Endothelial cell of umbilical vein (primary cell): ENCODE data around the gene CRHR2. TPM values are rescaled to one million over a fixed set of nuclear protein-coding genes. Genes with fewer than 3 reads are reported as not detected.

Experiments used
- BruUV-seq: library from RNA; stranded (reverse); fragments of 400-500 nt; replicated peaks from 2 replicates; lab custom pipeline; 2021; lab: Mats Ljungman, UMichigan
- CTCF ChIA-PET: fragments of 300-600, 350-600 bp; sonication (Branson Sonifier 250); formaldehyde crosslinking; loops from one replicate; lab custom pipeline; 2021; ENCODE audit warnings: antibody characterized with exemption, inconsistent platforms; lab: Charles Lee
- POLR2A ChIA-PET: fragments of 300-600, 350-600 bp; sonication (Branson Sonifier 250); formaldehyde crosslinking; loops from one replicate; lab custom pipeline; 2021; ENCODE audit warnings: antibody characterized with exemption, inconsistent platforms; lab: Charles Lee
- DNase-seq: peaks from one replicate; pipeline ENCODE4 v3.0.0-alpha.2; 2011; ENCODE audit warnings: low read depth, low spot score
- FAIRE-seq: peaks from 2 replicates; lab custom pipeline; 2011; peaks lifted over from hg19 to GRCh38; lab: Jason Lieb, UNC
- H2AFZ ChIP-seq: 2 replicates; pipeline ENCODE4 v1.6.0; 2012; ENCODE audit warnings: low read depth, low read length, control low read depth, inconsistent platforms
- H3K27ac ChIP-seq: 2 replicates; pipeline ENCODE4 v1.5.1; 2011; ENCODE audit warnings: low read depth, mild to moderate bottlenecking, control low read depth, low read length, moderate library complexity; ENCODE audit not compliant: insufficient read depth
- H3K27me3 ChIP-seq, 2 experiments: 2 replicates each; pipeline versions ENCODE4 v1.6.0 to v1.6.1; 2011; ENCODE audit warnings: low read length in 2 of 2, mixed read lengths in 1 of 2; ENCODE audit not compliant: control insufficient read depth in 2 of 2, insufficient read depth in 2 of 2
- H3K36me3 ChIP-seq, 2 experiments: 2 replicates in 1 of 2; 3 replicates in 1 of 2; pipeline ENCODE4 v1.5.1; 2011; ENCODE audit warnings: low read length in 2 of 2, mild to moderate bottlenecking in 1 of 2, moderate library complexity in 1 of 2; ENCODE audit not compliant: control insufficient read depth in 2 of 2, insufficient read depth in 2 of 2; ENCODE audit errors: extremely low read depth in 1 of 2
- H3K4me1 ChIP-seq: 3 replicates; pipeline ENCODE4 v1.5.1; 2011; ENCODE audit warnings: mild to moderate bottlenecking, low read length; ENCODE audit not compliant: control insufficient read depth, insufficient read depth; ENCODE audit errors: extremely low read depth
- H3K4me2 ChIP-seq: 2 replicates; pipeline ENCODE4 v1.6.1; 2011; ENCODE audit warnings: low read length, control low read depth, mixed read lengths; ENCODE audit not compliant: insufficient read depth
- H3K4me3 ChIP-seq, 3 experiments: fragments of 200-600 bp in 1 of 3; sonication (generic), shearing (Covaris generic) in 1 of 3; replicated peaks in 1 of 3; 2 replicates each; pipeline ENCODE4 v1.5.1; 2011 to 2016; ENCODE audit warnings: control low read depth in 3 of 3, low read length in 3 of 3, mild to moderate bottlenecking in 2 of 3, inconsistent platforms in 1 of 3, low read depth in 1 of 3, moderate library complexity in 1 of 3; ENCODE audit not compliant: insufficient read depth in 1 of 3
- H3K79me2 ChIP-seq: 2 replicates; pipeline ENCODE4 v1.6.0; 2012; ENCODE audit warnings: low read length, inconsistent platforms; ENCODE audit not compliant: control insufficient read depth, insufficient read depth
- H3K9ac ChIP-seq: replicated peaks from 2 replicates; pipeline ENCODE3; 2011; ENCODE audit warnings: low read length, control low read depth; ENCODE audit not compliant: insufficient read depth; ENCODE audit errors: extremely low read depth
- H3K9me1 ChIP-seq: replicated peaks from 3 replicates; pipeline ENCODE4 v1.6.0; 2011; ENCODE audit warnings: mild to moderate bottlenecking, low read length; ENCODE audit not compliant: control insufficient read depth, insufficient read depth; ENCODE audit errors: extremely low read depth
- H3K9me3 ChIP-seq: replicated peaks from 2 replicates; pipeline ENCODE4 v1.5.1; 2012; ENCODE audit warnings: low read length, inconsistent platforms; ENCODE audit not compliant: control insufficient read depth, insufficient read depth
- H4K20me1 ChIP-seq: replicated peaks from 2 replicates; pipeline ENCODE3; 2011; ENCODE audit warnings: mild to moderate bottlenecking, low read length; ENCODE audit not compliant: control insufficient read depth, insufficient read depth; ENCODE audit errors: extremely low read depth
- EZH2 ChIP-seq: IDR thresholded peaks from 2 replicates; pipeline ENCODE4 v1.6.1; 2012; ENCODE audit warnings: borderline replicate concordance, low read depth, mild to moderate bottlenecking, moderate library complexity, low read length, inconsistent platforms; ENCODE audit not compliant: severe bottlenecking
- FOS ChIP-seq: IDR thresholded peaks from 2 replicates; pipeline ENCODE4 v1.6.1; 2011; ENCODE audit warnings: mild to moderate bottlenecking, low read length, moderate library complexity, borderline replicate concordance; ENCODE audit not compliant: insufficient read depth
- GATA2 ChIP-seq: IDR thresholded peaks from 2 replicates; pipeline ENCODE4 v1.7.0; 2011; ENCODE audit warnings: low read depth, mild to moderate bottlenecking, moderate library complexity, mixed read lengths, low read length; ENCODE audit not compliant: insufficient read length, insufficient read depth
- JUN ChIP-seq: IDR thresholded peaks from 2 replicates; pipeline ENCODE4 v1.6.1; 2011; ENCODE audit warnings: borderline replicate concordance, low read depth; ENCODE audit not compliant: insufficient read length, insufficient read depth
- MYC ChIP-seq: IDR thresholded peaks from one replicate; pipeline ENCODE4 v1.6.1; 2011; ENCODE audit warnings: mild to moderate bottlenecking, low read depth, low read length
- POLR2A ChIP-seq: IDR thresholded peaks from 2 replicates; pipeline ENCODE4 v1.6.1; 2012; ENCODE audit warnings: low read depth, mild to moderate bottlenecking, control low read depth, low read length
- POLR2AphosphoS5 ChIP-seq: IDR thresholded peaks from 2 replicates; pipeline ENCODE4 v1.6.1; 2012; ENCODE audit warnings: low read depth, mild to moderate bottlenecking, control low read depth, low read length, moderate library complexity; ENCODE audit not compliant: insufficient read depth
- dilution Hi-C: fragments of 300-500 bp; cut with MboI; formaldehyde crosslinking; loops from one replicate; pipeline ENCODE4 v1.15.0; 2019; ENCODE audit warnings: low sequenced_read_pairs; ENCODE audit not compliant: extremely low pct_ligation_motif_present
- intact Hi-C: fragments of 100-400 bp; cut with micrococcal nuclease; formaldehyde crosslinking; loops from one replicate; pipeline ENCODE4 v1.10.0; 2022
- polyA plus RNA-seq, 4 experiments: library from polyadenylated mRNA; depleted of rRNA in 3 of 4; stranded (reverse) in 3 of 4; unstranded in 1 of 4; fragments of >200 nt; gene quantifications; 2 replicates each; pipeline versions ENCODE4 v1.2.1 to v1.2.3, GENCODE V29; 2011 to 2012; ENCODE audit warnings: missing spikeins in 1 of 4
- total RNA-seq: library from RNA; stranded (reverse); gene quantifications from 2 replicates; pipeline ENCODE4 v1.2.3, GENCODE V29; 2021
- TF ChIP-seq, protein P1 (sequence below), 2 donors: IDR thresholded peaks; 1 replicate in 1 of 2; 2 replicates in 1 of 2; pipeline ENCODE4 v1.5.1; 2011; ENCODE audit warnings: low read length in 2 of 2, mild to moderate bottlenecking in 2 of 2, moderate library complexity in 2 of 2, control low read depth in 1 of 2, inconsistent platforms in 1 of 2, low read depth in 1 of 2; ENCODE audit not compliant: insufficient read depth in 1 of 2; ENCODE audit errors: extremely low read depth in 1 of 2
- TF ChIP-seq, protein P2 (sequence below): IDR thresholded peaks from 2 replicates; pipeline ENCODE4 v1.6.1; 2011; ENCODE audit not compliant: insufficient read depth, insufficient read length

CRHR2 gene
- total and polyA plus RNA-seq, 2 donors (not counting 3 experiments of a cell fraction or from before 2014, with no cell fraction given) = not detected

DNA sequence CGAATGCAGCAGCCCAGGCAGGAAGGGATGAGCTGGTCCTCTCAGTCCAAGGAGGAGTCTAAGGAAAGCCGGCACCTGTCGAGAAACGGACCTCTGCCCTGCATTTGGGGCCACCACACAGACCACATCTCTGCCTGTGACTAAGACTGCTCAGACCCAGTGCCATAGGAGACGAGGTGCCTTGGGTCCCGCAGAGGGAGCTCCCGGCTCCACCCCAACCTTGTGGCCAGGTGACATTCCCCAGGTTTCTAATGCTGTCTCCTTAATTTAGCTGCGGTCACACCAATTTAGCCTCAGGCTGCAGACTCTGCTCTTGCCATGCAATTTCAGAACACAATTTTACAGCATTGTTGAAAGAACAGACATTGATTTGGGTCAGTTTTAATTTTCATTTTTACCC, 22.8 kb upstream of the CRHR2 start:
- H2AFZ ChIP-seq = no peak overlapping the region
- H3K36me3 ChIP-seq = no peaks in the 10 kb centered on the region
- H3K27me3 ChIP-seq = peaks cover 0 to 3% of the 10 kb centered on the region in 2 experiments
- CTCF ChIA-PET = interaction anchor here (1.2 kb wide), 1 partner anchor 36 kb away, joined by 3 read pairs; no protein-coding TSS in a partner anchor
- H3K79me2 ChIP-seq = no peaks in the 10 kb centered on the region
- H3K4me1 ChIP-seq = no peaks in the 10 kb centered on the region
- no peak overlapping the region for H3K27ac ChIP-seq
- no peak for FAIRE-seq
- H3K9me1 ChIP-seq = no peaks in the 10 kb centered on the region
- H4K20me1 ChIP-seq = no peaks in the 10 kb centered on the region
- no peak overlapping the region for H3K4me2 ChIP-seq
- DNase-seq = no peak
- intact Hi-C loops = no loop called here
- H3K4me3 ChIP-seq = no peak overlapping the region
- no peak for TF ChIP-seq EZH2
- TF ChIP-seq FOS = no peak
- TF ChIP-seq JUN = no peak
- TF ChIP-seq POLR2A = no peak
- TF ChIP-seq, protein P1, sequence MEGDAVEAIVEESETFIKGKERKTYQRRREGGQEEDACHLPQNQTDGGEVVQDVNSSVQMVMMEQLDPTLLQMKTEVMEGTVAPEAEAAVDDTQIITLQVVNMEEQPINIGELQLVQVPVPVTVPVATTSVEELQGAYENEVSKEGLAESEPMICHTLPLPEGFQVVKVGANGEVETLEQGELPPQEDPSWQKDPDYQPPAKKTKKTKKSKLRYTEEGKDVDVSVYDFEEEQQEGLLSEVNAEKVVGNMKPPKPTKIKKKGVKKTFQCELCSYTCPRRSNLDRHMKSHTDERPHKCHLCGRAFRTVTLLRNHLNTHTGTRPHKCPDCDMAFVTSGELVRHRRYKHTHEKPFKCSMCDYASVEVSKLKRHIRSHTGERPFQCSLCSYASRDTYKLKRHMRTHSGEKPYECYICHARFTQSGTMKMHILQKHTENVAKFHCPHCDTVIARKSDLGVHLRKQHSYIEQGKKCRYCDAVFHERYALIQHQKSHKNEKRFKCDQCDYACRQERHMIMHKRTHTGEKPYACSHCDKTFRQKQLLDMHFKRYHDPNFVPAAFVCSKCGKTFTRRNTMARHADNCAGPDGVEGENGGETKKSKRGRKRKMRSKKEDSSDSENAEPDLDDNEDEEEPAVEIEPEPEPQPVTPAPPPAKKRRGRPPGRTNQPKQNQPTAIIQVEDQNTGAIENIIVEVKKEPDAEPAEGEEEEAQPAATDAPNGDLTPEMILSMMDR (IDR thresholded peaks at IDR 0.05; ENCODE audit: extremely low read depth in 1 of 2, insufficient read depth in 1 of 2, low read depth in 1 of 2, low read length in 2 of 2) = no peak
- TF ChIP-seq, protein P2, sequence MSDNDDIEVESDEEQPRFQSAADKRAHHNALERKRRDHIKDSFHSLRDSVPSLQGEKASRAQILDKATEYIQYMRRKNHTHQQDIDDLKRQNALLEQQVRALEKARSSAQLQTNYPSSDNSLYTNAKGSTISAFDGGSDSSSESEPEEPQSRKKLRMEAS = no peak
- TF ChIP-seq POLR2AphosphoS5 = no peak
- TF ChIP-seq MYC = no peak
- TF ChIP-seq GATA2 = no peak
- H3K9me3 ChIP-seq = no peaks in the 10 kb centered on the region
- POLR2A ChIA-PET = no interaction called here
- no peak overlapping the region for H3K9ac ChIP-seq
- dilution Hi-C loops = no loop called here
- BruUV-seq = no TSS peak
